MCF 10A (cell line): ENCODE results near the gene ZAP70. TPM values are rescaled to one million over a fixed set of nuclear protein-coding genes. Genes with fewer than 3 reads are reported as not detected.
A peak's percentile ranks its signal among the peaks of the same experiment; 100 is the strongest.
"Not testable (repeated sequence)": the region's sequence is repeated elsewhere in the genome, so short reads cannot be mapped to it uniquely, and the experiment has no call there.

Source experiments
- BruUV-seq: library from RNA; stranded (reverse); fragments of 400-500 nt; replicated peaks from 2 replicates; lab custom pipeline; 2021; lab: Mats Ljungman, UMichigan
- CTCF ChIA-PET: fragments of 300-600 bp; sonication (Branson Sonifier 250); formaldehyde crosslinking; extraction: SDS; loops from one replicate; lab custom pipeline; 2021; ENCODE audit warnings: antibody characterized with exemption, inconsistent platforms; lab: Yijun Ruan, JAX
- POLR2A ChIA-PET: fragments of 300-600, 350-650 bp; sonication (Branson Sonifier 250); formaldehyde crosslinking; extraction: SDS; loops from one replicate; lab custom pipeline; 2020; ENCODE audit warnings: antibody characterized with exemption, inconsistent platforms; lab: Yijun Ruan, JAX
- DNase-seq: peaks from one replicate; pipeline ENCODE4 v3.0.0-alpha.2; 2018; ENCODE audit not compliant: unreplicated experiment
- H3K27ac Mint-ChIP-seq: one replicate; pipeline ENCODE4 v1.8.0; 2022; ENCODE audit warnings: mild to moderate bottlenecking, low read depth, mixed read lengths; ENCODE audit not compliant: unreplicated experiment
- H3K27me3 Mint-ChIP-seq: one replicate; pipeline ENCODE4 v1.8.0; 2022; ENCODE audit warnings: mixed read lengths; ENCODE audit not compliant: insufficient read depth, unreplicated experiment
- H3K36me3 Mint-ChIP-seq: one replicate; pipeline ENCODE4 v1.8.0; 2022; ENCODE audit warnings: mild to moderate bottlenecking, moderate library complexity, mixed read lengths; ENCODE audit not compliant: insufficient read depth, unreplicated experiment
- H3K4me1 Mint-ChIP-seq: one replicate; pipeline ENCODE4 v1.8.0; 2022; ENCODE audit warnings: mixed read lengths; ENCODE audit not compliant: insufficient read depth, unreplicated experiment
- H3K4me3 Mint-ChIP-seq: one replicate; pipeline ENCODE4 v1.8.0; 2022; ENCODE audit warnings: mild to moderate bottlenecking, moderate library complexity, mixed read lengths; ENCODE audit not compliant: unreplicated experiment
- H3K9me3 Mint-ChIP-seq: one replicate; pipeline ENCODE4 v1.8.0; 2022; ENCODE audit warnings: mixed read lengths; ENCODE audit not compliant: unreplicated experiment
- CTCF ChIP-seq: fragments of 200-600 bp; IDR thresholded peaks from one replicate; pipeline ENCODE4 v1.8.0; 2022; ENCODE audit warnings: antibody characterized with exemption, mild to moderate bottlenecking; ENCODE audit not compliant: unreplicated experiment
- intact Hi-C: fragments of 100-400 bp; cut with micrococcal nuclease; formaldehyde crosslinking; loops from 2 replicates; pipeline ENCODE4 v1.14.1; 2022
- total RNA-seq: library from RNA; stranded (reverse); gene quantifications from 2 replicates; pipeline ENCODE4 v1.2.3, GENCODE V29; 2022

Gene ZAP70
- total RNA-seq, 1 experiment from 2014 or later, result not detected

GRCh38 chr2:97677480-97677879 is 35.9 kb upstream of the ZAP70 start:
- CTCF ChIA-PET, result interaction anchor here (0.6 to 2.0 kb wide), 3 partner anchors 12 to 22 kb away, joined by 4 to 7 read pairs (median 4); no protein-coding TSS in a partner anchor
- no peaks in the 10 kb centered on the region for H3K36me3 Mint-ChIP-seq
- no peak overlapping the region for H3K27ac Mint-ChIP-seq
- POLR2A ChIA-PET, result no interaction called here
- no peaks in the 10 kb centered on the region for H3K4me1 Mint-ChIP-seq
- no TSS peak for BruUV-seq
- no peaks in the 10 kb centered on the region for H3K27me3 Mint-ChIP-seq
- intact Hi-C loops, result no loop called here
- no peak for DNase-seq
- H3K9me3 Mint-ChIP-seq, result no peaks in the 10 kb centered on the region
- no peak overlapping the region for H3K4me3 Mint-ChIP-seq
- no peak for TF ChIP-seq CTCF

- Mint-ChIP-seq H3K9me3 (no peaks in the 10 kb centered on the region), H3K4me1 (no peaks in the 10 kb centered on the region), H3K36me3 (no peaks in the 10 kb centered on the region), H3K27me3 (no peaks in the 10 kb centered on the region), H3K4me3 (no peak overlapping the region), H3K27ac (no peak overlapping the region)
- DNase-seq, result no peak
- TF ChIP-seq CTCF, result no peak
- BruUV-seq, result no TSS peak
- intact Hi-C loops, result no loop called here
- CTCF ChIA-PET, result interaction anchor here (0.9 kb wide), 1 partner anchor 34 kb away, joined by 5 read pairs; no protein-coding TSS in a partner anchor
- POLR2A ChIA-PET, result no interaction called here
Measured at GRCh38 chr2:97678298-97678697, 35.1 kb upstream of the ZAP70 start.

- DNase-seq, intact Hi-C loops, H3K36me3 Mint-ChIP-seq, H3K27me3 Mint-ChIP-seq, H3K27ac Mint-ChIP-seq, BruUV-seq, H3K4me3 Mint-ChIP-seq, POLR2A ChIA-PET, H3K4me1 Mint-ChIP-seq, H3K9me3 Mint-ChIP-seq: not testable (repeated sequence)
- CTCF ChIA-PET, result interaction anchor here (0.9 to 1.5 kb wide), 3 partner anchors 11 to 14 kb away, joined by 3 read pairs; no protein-coding TSS in a partner anchor
Measured at GRCh38 chr2:97687235-97687634, 26.1 kb upstream of the ZAP70 start.

- Mint-ChIP-seq H3K27me3 (no peaks in the 10 kb centered on the region), H3K4me1 (peaks cover 7% of the 10 kb centered on the region), H3K36me3 (peaks cover 4% of the 10 kb centered on the region), H3K27ac (no peak overlapping the region), H3K9me3 (no peaks in the 10 kb centered on the region), H3K4me3 (no peak overlapping the region)
- BruUV-seq, result no TSS peak
- DNase-seq, result peak; percentile 7
- POLR2A ChIA-PET, result interaction anchor here (0.6 kb wide), 1 partner anchor 12 kb away, joined by 3 read pairs; no protein-coding TSS in a partner anchor
- intact Hi-C loops, result no loop called here
- TF ChIP-seq CTCF, result no peak
- CTCF ChIA-PET, result interaction anchor here (0.6 to 1.5 kb wide), 2 partner anchors 11 to 97 kb away, joined by 3 read pairs; no protein-coding TSS in a partner anchor
Measured at GRCh38 chr2:97688062-97688827, 25.1 kb upstream of the ZAP70 start.
